Peyer's patch (tissue), 4 donors: ENCODE measurements around the gene TIAM2. TPM values are rescaled to one million over a fixed set of nuclear protein-coding genes. Genes with fewer than 3 reads are reported as not detected.

Source experiments
- DNase-seq, 3 donors: peaks; one replicate each; pipeline ENCODE4 v3.0.0-alpha.2; 2017 to 2019
- H3K27ac ChIP-seq, 4 donors: fragments of 200-600 bp; sonication (generic); one replicate each; pipeline ENCODE4 v1.5.1; 2016 to 2019
- H3K27me3 ChIP-seq, 2 donors: fragments of 200-600 bp; sonication (generic); one replicate each; pipeline ENCODE4 v1.5.1; 2019
- H3K36me3 ChIP-seq, 3 donors: fragments of 200-600 bp; sonication (generic); one replicate each; pipeline ENCODE4 v1.5.1; 2016 to 2019
- H3K4me1 ChIP-seq, 4 donors: fragments of 200-600 bp; sonication (generic); one replicate each; pipeline ENCODE4 v1.5.1; 2016 to 2019
- H3K4me3 ChIP-seq, 4 donors: fragments of 200-600 bp; sonication (generic); 1 replicate in 3 of 4; 2 replicates in 1 of 4; pipeline ENCODE4 v1.5.1; 2016 to 2019; ENCODE audit warnings: mild to moderate bottlenecking in 1 of 4
- H3K9me3 ChIP-seq, 4 donors: fragments of 200-600 bp; sonication (generic); one replicate each; pipeline ENCODE4 v1.5.1; 2016 to 2019; ENCODE audit warnings: mild to moderate bottlenecking in 1 of 4
- CTCF ChIP-seq, 6 experiments: fragments of 450-650 bp in 4 of 6; fragments of 200-600 bp in 2 of 6; sonication (generic) in 1 of 6; IDR thresholded peaks; one replicate each; pipeline ENCODE4 v1.5.1; 2017 to 2019; ENCODE audit warnings: antibody characterized with exemption in 6 of 6, mild to moderate bottlenecking in 3 of 6, moderate library complexity in 1 of 6
- POLR2A ChIP-seq, 2 donors: fragments of 450-650 bp; IDR thresholded peaks; one replicate each; pipeline ENCODE4 v1.5.1; 2017; ENCODE audit warnings: antibody characterized with exemption in 2 of 2, mild to moderate bottlenecking in 2 of 2, moderate library complexity in 2 of 2
- total RNA-seq, 4 donors: library from RNA; depleted of rRNA; stranded (reverse); fragments of >200 nt; gene quantifications; one replicate each; pipeline ENCODE4 v1.1.0, GENCODE V29; 2016

The TIAM2 gene
- total RNA-seq, 4 donors from 2014 or later = 47.0 to 139 (median 91.9) TPM

GRCh38 chr6:155252581-155252980 is 257.5 kb downstream of the TIAM2 start:
- Histone ChIP-seq H3K27me3 (no peaks in the 10 kb centered on the region), H3K9me3 (no peaks in the 10 kb centered on the region), H3K36me3 (peaks cover 0 to 57% (median 0%) of the 10 kb centered on the region in 3 donors), H3K27ac (no peak overlapping the region), H3K4me3 (no peak overlapping the region), H3K4me1 (no peaks in the 10 kb centered on the region)
- TF ChIP-seq POLR2A (IDR thresholded peaks at IDR 0.05) (no peak), CTCF (IDR thresholded peaks at IDR 0.05) (no peak)
- DNase-seq = no peak

- no peaks in the 10 kb centered on the region for H3K9me3 ChIP-seq
- H3K27me3 ChIP-seq = no peaks in the 10 kb centered on the region
- H3K4me3 ChIP-seq = no peak overlapping the region
- DNase-seq = no peak
- H3K4me1 ChIP-seq = no peaks in the 10 kb centered on the region
- peaks cover 0 to 57% (median 0%) of the 10 kb centered on the region in 3 donors for H3K36me3 ChIP-seq
- TF ChIP-seq CTCF (IDR thresholded peaks at IDR 0.05) (no peak), POLR2A (IDR thresholded peaks at IDR 0.05) (no peak)
- H3K27ac ChIP-seq = no peak overlapping the region
These were observed 258.2 kb downstream of the TIAM2 start for GRCh38 chr6:155253337-155253736.

- no peaks in the 10 kb centered on the region for H3K27me3 ChIP-seq
- H3K27ac ChIP-seq = no peak overlapping the region
- peaks cover 0 to 61% (median 0%) of the 10 kb centered on the region in 3 donors for H3K36me3 ChIP-seq
- TF ChIP-seq CTCF (IDR thresholded peaks at IDR 0.05) (no peak), POLR2A (IDR thresholded peaks at IDR 0.05) (no peak)
- H3K9me3 ChIP-seq = no peaks in the 10 kb centered on the region
- no peak for DNase-seq
- H3K4me1 ChIP-seq = no peaks in the 10 kb centered on the region
- H3K4me3 ChIP-seq = no peak overlapping the region
These were observed 259.0 kb downstream of the TIAM2 start for GRCh38 chr6:155254139-155254538.

- no peaks in the 10 kb centered on the region for H3K9me3 ChIP-seq
- no peak overlapping the region for H3K27ac ChIP-seq
- peaks cover 0 to 67% (median 0%) of the 10 kb centered on the region in 3 donors for H3K36me3 ChIP-seq
- H3K4me1 ChIP-seq = no peaks in the 10 kb centered on the region
- H3K27me3 ChIP-seq = no peaks in the 10 kb centered on the region
- DNase-seq = no peak
- no peak overlapping the region for H3K4me3 ChIP-seq
- TF ChIP-seq CTCF (IDR thresholded peaks at IDR 0.05) (no peak), POLR2A (IDR thresholded peaks at IDR 0.05) (no peak)
These were observed 261.1 kb downstream of the TIAM2 start for GRCh38 chr6:155256122-155256795.

GRCh38 chr6:155257796-155258195 is 262.7 kb downstream of the TIAM2 start:
- H3K9me3 ChIP-seq = no peaks in the 10 kb centered on the region
- TF ChIP-seq CTCF (IDR thresholded peaks at IDR 0.05) (no peak), POLR2A (IDR thresholded peaks at IDR 0.05) (no peak)
- H3K4me3 ChIP-seq = no peak overlapping the region
- H3K27me3 ChIP-seq = no peaks in the 10 kb centered on the region
- no peak overlapping the region for H3K27ac ChIP-seq
- DNase-seq = no peak
- no peaks in the 10 kb centered on the region for H3K4me1 ChIP-seq
- H3K36me3 ChIP-seq = peaks cover 0 to 54% (median 0%) of the 10 kb centered on the region in 3 donors
